Measurements from ENCODE around the gene NINJ2.

DNA sequence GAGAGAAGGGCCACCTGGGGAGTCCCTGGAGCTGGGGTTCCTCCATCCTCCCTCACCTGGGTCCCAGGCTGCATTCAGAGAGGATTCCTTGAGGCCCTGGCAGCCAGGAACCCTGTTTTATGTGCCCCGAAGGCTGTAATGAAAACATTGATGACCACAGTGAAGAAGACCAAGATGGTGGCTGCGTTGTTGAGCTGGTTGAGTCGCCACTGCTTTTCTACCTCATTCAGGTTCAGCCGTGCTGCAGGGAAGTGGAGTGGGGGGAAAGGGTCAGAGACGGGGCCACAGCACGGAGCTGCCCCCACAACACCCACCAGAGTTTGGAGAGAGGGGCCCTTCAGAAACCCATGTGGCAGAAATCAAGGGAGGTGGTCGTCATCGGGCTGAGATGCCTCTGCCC, 98.1 kb downstream of the NINJ2 start:
- TF ChIP-seq, protein P1, sequence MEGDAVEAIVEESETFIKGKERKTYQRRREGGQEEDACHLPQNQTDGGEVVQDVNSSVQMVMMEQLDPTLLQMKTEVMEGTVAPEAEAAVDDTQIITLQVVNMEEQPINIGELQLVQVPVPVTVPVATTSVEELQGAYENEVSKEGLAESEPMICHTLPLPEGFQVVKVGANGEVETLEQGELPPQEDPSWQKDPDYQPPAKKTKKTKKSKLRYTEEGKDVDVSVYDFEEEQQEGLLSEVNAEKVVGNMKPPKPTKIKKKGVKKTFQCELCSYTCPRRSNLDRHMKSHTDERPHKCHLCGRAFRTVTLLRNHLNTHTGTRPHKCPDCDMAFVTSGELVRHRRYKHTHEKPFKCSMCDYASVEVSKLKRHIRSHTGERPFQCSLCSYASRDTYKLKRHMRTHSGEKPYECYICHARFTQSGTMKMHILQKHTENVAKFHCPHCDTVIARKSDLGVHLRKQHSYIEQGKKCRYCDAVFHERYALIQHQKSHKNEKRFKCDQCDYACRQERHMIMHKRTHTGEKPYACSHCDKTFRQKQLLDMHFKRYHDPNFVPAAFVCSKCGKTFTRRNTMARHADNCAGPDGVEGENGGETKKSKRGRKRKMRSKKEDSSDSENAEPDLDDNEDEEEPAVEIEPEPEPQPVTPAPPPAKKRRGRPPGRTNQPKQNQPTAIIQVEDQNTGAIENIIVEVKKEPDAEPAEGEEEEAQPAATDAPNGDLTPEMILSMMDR (IDR thresholded peaks at IDR 0.05), result no peak
- TF ChIP-seq POLR2A (IDR thresholded peaks at IDR 0.05) (no peak), EP300 (IDR thresholded peaks at IDR 0.05) (no peak)

Data from gastroesophageal sphincter (tissue), 3 donors.